HL-60 (cell line): ENCODE results near the gene TEX22.

Experiments used
- GABPA ChIP-seq: IDR thresholded peaks from 2 replicates; pipeline ENCODE4 v1.6.1; 2012; ENCODE audit warnings: low read depth
- POLR2AphosphoS5 ChIP-seq: IDR thresholded peaks from 2 replicates; pipeline ENCODE4 v1.6.1; 2012; ENCODE audit warnings: low read depth
- SPI1 ChIP-seq: IDR thresholded peaks from 2 replicates; pipeline ENCODE4 v1.6.1; 2012; ENCODE audit warnings: low read depth, mild to moderate bottlenecking, borderline replicate concordance
- TF ChIP-seq, protein P1 (sequence below): IDR thresholded peaks from one replicate; pipeline ENCODE4 v1.5.1; 2011; ENCODE audit warnings: low read length, control low read depth, inconsistent platforms; ENCODE audit not compliant: insufficient read depth
- TF ChIP-seq, protein P2 (sequence below): IDR thresholded peaks from 2 replicates; pipeline ENCODE4 v1.6.1; 2012; ENCODE audit warnings: low read depth; ENCODE audit not compliant: insufficient replicate concordance

DNA sequence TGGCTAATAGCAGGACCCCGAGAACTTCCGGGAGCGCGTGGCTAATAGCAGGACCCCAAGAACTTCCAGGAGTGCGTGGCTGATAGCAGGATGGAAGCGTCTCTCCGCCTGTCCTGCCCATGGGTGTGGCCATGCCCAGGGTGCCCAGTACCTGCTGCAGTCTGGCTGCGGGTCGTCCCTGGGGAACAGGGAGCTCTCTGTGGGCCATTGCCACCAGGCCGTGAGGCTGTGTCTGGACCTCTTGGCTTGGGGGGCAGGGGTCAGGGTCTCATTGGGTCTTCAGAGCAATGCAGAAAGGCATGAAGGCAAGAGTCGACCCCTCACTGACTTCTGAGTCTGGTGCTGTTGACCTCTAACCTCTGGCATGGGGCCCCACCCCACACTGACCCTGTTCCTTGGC lies 48.3 kb upstream of the TEX22 start:
- TF ChIP-seq, protein P1, sequence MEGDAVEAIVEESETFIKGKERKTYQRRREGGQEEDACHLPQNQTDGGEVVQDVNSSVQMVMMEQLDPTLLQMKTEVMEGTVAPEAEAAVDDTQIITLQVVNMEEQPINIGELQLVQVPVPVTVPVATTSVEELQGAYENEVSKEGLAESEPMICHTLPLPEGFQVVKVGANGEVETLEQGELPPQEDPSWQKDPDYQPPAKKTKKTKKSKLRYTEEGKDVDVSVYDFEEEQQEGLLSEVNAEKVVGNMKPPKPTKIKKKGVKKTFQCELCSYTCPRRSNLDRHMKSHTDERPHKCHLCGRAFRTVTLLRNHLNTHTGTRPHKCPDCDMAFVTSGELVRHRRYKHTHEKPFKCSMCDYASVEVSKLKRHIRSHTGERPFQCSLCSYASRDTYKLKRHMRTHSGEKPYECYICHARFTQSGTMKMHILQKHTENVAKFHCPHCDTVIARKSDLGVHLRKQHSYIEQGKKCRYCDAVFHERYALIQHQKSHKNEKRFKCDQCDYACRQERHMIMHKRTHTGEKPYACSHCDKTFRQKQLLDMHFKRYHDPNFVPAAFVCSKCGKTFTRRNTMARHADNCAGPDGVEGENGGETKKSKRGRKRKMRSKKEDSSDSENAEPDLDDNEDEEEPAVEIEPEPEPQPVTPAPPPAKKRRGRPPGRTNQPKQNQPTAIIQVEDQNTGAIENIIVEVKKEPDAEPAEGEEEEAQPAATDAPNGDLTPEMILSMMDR: no peak
- TF ChIP-seq GABPA (no peak), POLR2AphosphoS5 (no peak), SPI1 (no peak)
- TF ChIP-seq, protein P2, sequence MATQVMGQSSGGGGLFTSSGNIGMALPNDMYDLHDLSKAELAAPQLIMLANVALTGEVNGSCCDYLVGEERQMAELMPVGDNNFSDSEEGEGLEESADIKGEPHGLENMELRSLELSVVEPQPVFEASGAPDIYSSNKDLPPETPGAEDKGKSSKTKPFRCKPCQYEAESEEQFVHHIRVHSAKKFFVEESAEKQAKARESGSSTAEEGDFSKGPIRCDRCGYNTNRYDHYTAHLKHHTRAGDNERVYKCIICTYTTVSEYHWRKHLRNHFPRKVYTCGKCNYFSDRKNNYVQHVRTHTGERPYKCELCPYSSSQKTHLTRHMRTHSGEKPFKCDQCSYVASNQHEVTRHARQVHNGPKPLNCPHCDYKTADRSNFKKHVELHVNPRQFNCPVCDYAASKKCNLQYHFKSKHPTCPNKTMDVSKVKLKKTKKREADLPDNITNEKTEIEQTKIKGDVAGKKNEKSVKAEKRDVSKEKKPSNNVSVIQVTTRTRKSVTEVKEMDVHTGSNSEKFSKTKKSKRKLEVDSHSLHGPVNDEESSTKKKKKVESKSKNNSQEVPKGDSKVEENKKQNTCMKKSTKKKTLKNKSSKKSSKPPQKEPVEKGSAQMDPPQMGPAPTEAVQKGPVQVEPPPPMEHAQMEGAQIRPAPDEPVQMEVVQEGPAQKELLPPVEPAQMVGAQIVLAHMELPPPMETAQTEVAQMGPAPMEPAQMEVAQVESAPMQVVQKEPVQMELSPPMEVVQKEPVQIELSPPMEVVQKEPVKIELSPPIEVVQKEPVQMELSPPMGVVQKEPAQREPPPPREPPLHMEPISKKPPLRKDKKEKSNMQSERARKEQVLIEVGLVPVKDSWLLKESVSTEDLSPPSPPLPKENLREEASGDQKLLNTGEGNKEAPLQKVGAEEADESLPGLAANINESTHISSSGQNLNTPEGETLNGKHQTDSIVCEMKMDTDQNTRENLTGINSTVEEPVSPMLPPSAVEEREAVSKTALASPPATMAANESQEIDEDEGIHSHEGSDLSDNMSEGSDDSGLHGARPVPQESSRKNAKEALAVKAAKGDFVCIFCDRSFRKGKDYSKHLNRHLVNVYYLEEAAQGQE: no peak
